ENCODE data around the gene TRPV2. TPM values are rescaled to one million over a fixed set of nuclear protein-coding genes. Genes with fewer than 3 reads are reported as not detected.

Gene TRPV2
- total RNA-seq, 4 donors from 2014 or later: 3.2 to 12.5 (median 6.5) TPM

DNA sequence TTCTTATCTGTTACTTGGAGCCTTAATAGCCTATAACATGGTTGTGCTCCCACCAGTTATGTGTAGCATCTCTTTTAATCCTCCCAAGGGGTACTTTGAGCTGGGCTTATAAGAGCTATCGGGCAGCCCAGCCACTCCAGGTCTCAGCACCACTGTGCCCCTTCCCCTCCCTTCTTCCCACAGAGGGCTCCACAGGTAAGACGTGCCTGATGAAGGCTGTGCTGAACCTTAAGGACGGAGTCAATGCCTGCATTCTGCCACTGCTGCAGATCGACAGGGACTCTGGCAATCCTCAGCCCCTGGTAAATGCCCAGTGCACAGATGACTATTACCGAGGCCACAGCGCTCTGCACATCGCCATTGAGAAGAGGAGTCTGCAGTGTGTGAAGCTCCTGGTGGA, 7.0 kb downstream of the TRPV2 start:
- no peak overlapping the region for H3K27ac ChIP-seq
- TF ChIP-seq, protein P1, sequence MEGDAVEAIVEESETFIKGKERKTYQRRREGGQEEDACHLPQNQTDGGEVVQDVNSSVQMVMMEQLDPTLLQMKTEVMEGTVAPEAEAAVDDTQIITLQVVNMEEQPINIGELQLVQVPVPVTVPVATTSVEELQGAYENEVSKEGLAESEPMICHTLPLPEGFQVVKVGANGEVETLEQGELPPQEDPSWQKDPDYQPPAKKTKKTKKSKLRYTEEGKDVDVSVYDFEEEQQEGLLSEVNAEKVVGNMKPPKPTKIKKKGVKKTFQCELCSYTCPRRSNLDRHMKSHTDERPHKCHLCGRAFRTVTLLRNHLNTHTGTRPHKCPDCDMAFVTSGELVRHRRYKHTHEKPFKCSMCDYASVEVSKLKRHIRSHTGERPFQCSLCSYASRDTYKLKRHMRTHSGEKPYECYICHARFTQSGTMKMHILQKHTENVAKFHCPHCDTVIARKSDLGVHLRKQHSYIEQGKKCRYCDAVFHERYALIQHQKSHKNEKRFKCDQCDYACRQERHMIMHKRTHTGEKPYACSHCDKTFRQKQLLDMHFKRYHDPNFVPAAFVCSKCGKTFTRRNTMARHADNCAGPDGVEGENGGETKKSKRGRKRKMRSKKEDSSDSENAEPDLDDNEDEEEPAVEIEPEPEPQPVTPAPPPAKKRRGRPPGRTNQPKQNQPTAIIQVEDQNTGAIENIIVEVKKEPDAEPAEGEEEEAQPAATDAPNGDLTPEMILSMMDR (IDR thresholded peaks at IDR 0.05): no peak
- TF ChIP-seq POLR2A (IDR thresholded peaks at IDR 0.05): no peak
- intact Hi-C loops (cut with DNase I): no loop called here
- H3K27me3 ChIP-seq: no peaks in the 10 kb centered on the region
- DNase-seq: no peak
- no peak overlapping the region for H3K4me3 ChIP-seq (replicated peaks in 1 of 3)
- no peaks in the 10 kb centered on the region for H3K9me3 ChIP-seq
- H3K4me1 ChIP-seq: peaks cover 25 to 31% of the 10 kb centered on the region in 2 donors
- H3K36me3 ChIP-seq: no peaks in the 10 kb centered on the region
- 83 to 92% methylated on average over 5 to 7 of the region's 7 CpGs for WGBS, 2 donors

DNA sequence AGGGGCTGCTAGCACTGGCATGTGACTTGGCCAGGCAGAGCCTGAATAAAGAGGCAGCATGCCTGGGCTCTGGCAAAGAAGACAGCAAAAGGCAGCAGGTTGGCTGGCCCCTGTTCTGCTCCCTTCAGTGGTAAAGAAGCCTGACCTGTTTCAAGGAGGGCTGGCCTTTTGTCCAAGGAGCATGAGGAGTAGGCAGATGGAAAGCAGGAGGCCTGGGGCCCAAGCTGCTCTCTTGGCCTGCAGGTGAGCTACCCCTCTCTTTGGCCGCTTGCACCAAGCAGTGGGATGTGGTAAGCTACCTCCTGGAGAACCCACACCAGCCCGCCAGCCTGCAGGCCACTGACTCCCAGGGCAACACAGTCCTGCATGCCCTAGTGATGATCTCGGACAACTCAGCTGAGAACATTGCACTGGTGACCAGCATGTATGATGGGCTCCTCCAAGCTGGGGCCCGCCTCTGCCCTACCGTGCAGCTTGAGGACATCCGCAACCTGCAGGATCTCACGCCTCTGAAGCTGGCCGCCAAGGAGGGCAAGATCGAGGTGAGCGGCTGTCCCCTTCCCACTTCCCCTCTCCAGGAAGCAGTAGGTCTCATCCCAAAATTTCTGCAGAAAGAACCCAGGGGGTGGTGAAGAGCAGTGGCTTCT, 8.0 kb downstream of the TRPV2 start:
- H3K36me3 ChIP-seq: no peaks in the 10 kb centered on the region
- DNase-seq: no peak
- H3K9me3 ChIP-seq: no peaks in the 10 kb centered on the region
- H3K27me3 ChIP-seq: no peaks in the 10 kb centered on the region
- H3K4me1 ChIP-seq: peaks cover 15 to 21% of the 10 kb centered on the region in 2 donors
- no peak overlapping the region for H3K4me3 ChIP-seq (replicated peaks in 1 of 3)
- WGBS, 2 donors: 94 to 96% methylated on average over 7 to 10 of the region's 10 CpGs
- intact Hi-C loops (cut with DNase I): no loop called here
- no peak for TF ChIP-seq POLR2A (IDR thresholded peaks at IDR 0.05)
- TF ChIP-seq, protein P1 (IDR thresholded peaks at IDR 0.05): no peak
- no peak overlapping the region for H3K27ac ChIP-seq

DNA sequence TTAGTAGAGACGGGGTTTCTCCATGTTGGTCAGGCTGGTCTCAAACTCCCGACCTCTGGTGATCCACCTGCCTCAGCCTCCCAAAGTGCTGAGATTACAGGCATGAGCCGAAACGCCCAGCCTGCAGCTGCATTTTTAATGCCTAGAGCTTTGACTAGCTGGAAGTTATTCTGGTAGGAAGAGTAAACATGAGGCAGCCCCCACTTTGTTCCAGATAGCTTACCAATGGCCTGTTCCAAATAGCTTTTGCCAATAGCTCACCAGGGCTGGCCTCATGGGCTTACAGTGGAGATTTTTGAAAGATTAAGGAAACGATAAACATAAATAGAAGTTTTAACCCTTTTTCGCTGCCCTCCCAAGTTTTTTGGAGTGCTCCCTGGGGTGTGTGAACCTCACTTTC, 9.8 kb downstream of the TRPV2 start:
- H3K9me3 ChIP-seq: no peaks in the 10 kb centered on the region
- H3K27me3 ChIP-seq: no peaks in the 10 kb centered on the region
- no peak overlapping the region for H3K4me3 ChIP-seq (replicated peaks in 1 of 3)
- H3K4me1 ChIP-seq: peaks cover 0 to 3% of the 10 kb centered on the region in 2 donors
- DNase-seq: no peak
- no peaks in the 10 kb centered on the region for H3K36me3 ChIP-seq
- H3K27ac ChIP-seq: no peak overlapping the region
- intact Hi-C loops (cut with DNase I): no loop called here
- TF ChIP-seq POLR2A (IDR thresholded peaks at IDR 0.05): no peak
- 77 to 80% methylated on average over 6 of the region's 6 CpGs for WGBS, 2 donors

DNA sequence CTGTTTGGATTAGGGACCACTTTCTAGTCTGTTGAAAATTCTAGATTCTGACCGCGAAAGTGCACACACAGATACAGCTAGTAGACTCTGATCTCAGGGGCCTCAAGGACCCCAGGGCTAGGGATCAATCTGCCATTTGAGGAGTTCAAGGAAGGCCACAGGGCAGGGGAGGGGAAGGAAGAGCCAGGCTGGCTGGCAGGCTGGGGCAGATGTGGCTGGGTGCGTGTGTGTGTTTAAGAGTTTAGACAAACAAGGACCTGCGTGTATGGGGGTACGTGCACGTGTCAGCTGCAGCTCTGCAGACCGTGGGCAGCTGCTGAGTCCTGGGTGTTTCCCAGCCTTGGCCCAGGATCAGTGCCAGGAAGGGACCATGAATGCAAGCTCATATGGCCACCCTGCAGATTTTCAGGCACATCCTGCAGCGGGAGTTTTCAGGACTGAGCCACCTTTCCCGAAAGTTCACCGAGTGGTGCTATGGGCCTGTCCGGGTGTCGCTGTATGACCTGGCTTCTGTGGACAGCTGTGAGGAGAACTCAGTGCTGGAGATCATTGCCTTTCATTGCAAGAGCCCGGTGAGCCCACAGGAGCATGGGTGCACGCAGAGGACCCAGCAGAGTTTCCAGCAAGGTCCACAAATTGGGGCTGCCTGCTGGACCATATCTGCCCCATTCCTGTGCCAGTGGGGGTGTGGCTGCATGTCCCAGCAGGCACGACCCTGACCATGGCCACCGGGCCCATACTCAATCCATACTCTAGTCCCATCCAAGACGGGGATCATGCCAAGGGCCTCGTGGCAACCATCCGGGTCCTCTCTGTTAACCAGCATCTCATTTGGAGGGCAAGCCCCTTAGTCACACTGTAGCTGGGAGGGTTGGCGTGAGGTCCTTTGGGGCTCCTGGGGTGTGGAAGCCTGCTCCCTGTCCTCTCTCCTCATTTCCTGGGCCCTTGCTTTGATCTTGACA, 10.6 kb downstream of the TRPV2 start:
- no peaks in the 10 kb centered on the region for H3K4me1 ChIP-seq
- H3K36me3 ChIP-seq: no peaks in the 10 kb centered on the region
- H3K27ac ChIP-seq: no peak overlapping the region
- TF ChIP-seq, protein P1 (IDR thresholded peaks at IDR 0.05): no peak
- no peak for TF ChIP-seq POLR2A (IDR thresholded peaks at IDR 0.05)
- intact Hi-C loops (cut with DNase I): no loop called here
- DNase-seq: no peak
- no peak overlapping the region for H3K4me3 ChIP-seq (replicated peaks in 1 of 3)
- 64 to 69% methylated on average over 19 of the region's 20 CpGs for WGBS, 2 donors
- H3K27me3 ChIP-seq: no peaks in the 10 kb centered on the region
- H3K9me3 ChIP-seq: no peaks in the 10 kb centered on the region

DNA sequence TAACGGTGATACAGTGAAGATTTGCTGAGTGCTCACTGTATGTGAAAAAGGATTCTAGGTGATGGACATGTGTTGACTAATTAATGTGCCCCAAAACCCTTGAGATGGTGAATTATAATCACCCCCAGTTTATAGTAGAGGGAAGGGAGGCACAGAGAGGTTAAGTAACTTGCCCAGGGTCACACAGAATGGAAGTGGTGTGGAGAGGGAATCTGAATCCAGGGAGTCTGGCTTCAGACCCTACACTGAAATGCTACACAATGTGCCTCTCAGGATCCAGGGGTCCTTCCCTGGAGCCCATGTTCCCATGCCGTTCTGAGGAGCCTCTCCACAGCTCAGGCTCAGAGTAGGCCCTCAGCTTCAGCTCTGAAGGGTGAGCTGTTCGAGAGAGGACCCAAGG, 11.6 kb downstream of the TRPV2 start:
- WGBS, 2 donors: 99 to 100% methylated on average over 3 of the region's 3 CpGs
- H3K9me3 ChIP-seq: no peaks in the 10 kb centered on the region
- H3K4me1 ChIP-seq: no peaks in the 10 kb centered on the region
- no peak for DNase-seq
- H3K27me3 ChIP-seq: no peaks in the 10 kb centered on the region
- intact Hi-C loops (cut with DNase I): no loop called here
- TF ChIP-seq, protein P1 (IDR thresholded peaks at IDR 0.05): no peak
- TF ChIP-seq POLR2A (IDR thresholded peaks at IDR 0.05): no peak
- H3K36me3 ChIP-seq: no peaks in the 10 kb centered on the region
- H3K27ac ChIP-seq: no peak overlapping the region
- H3K4me3 ChIP-seq (replicated peaks in 1 of 3): no peak overlapping the region
